Mesodermal cell (in vitro differentiated cells): Measurements from ENCODE around the gene ADPRH.

Experiments used
- H3K27ac ChIP-seq: 2 replicates; pipeline ENCODE4 v1.7.0; 2013; ENCODE audit warnings: mild to moderate bottlenecking, low read depth, low read length, moderate library complexity; ENCODE audit not compliant: severe bottlenecking
- H3K36me3 ChIP-seq: 2 replicates; pipeline ENCODE4 v1.7.1; 2013; ENCODE audit warnings: mild to moderate bottlenecking, low read length, moderate library complexity; ENCODE audit not compliant: control insufficient read depth, insufficient read depth
- H3K4me1 ChIP-seq: one replicate; pipeline ENCODE4 v1.7.1; 2013; ENCODE audit warnings: mild to moderate bottlenecking, low read length; ENCODE audit not compliant: insufficient read depth, control insufficient read depth, poor library complexity, severe bottlenecking
- H3K4me3 ChIP-seq: 2 replicates; pipeline ENCODE4 v1.7.0; 2013; ENCODE audit warnings: low read length, control low read depth, mild to moderate bottlenecking; ENCODE audit not compliant: insufficient read depth, poor library complexity, severe bottlenecking; ENCODE audit errors: extremely low read depth
- H3K9me3 ChIP-seq: 2 replicates; pipeline ENCODE4 v1.7.1; 2013; ENCODE audit warnings: mild to moderate bottlenecking, low read length, moderate library complexity; ENCODE audit not compliant: control insufficient read depth
- WGBS, 2 experiments: methylation state at CpG; one replicate each; pipeline ENCODE4 v1.1.5; 2013; ENCODE audit warnings: missing lambda C conversion rate in 2 of 2; ENCODE audit not compliant: insufficient coverage in 2 of 2; 5-methylcytosine and 5-hydroxymethylcytosine counted together

The ADPRH gene

GRCh38 chr3:119628816-119629445 lies 49.6 kb downstream of the ADPRH start:
- Histone ChIP-seq H3K27ac (no peak overlapping the region), H3K4me1 (peaks cover 15% of the 10 kb centered on the region), H3K4me3 (no peak overlapping the region), H3K36me3 (no peaks in the 10 kb centered on the region), H3K9me3 (no peaks in the 10 kb centered on the region)
- no CpG with 5 or more reads among the region's 1 CpG for WGBS, 2 experiments

GRCh38 chr3:119630128-119630879 lies 51.0 kb downstream of the ADPRH start:
- H3K4me3 ChIP-seq, result no peak overlapping the region
- H3K36me3 ChIP-seq, result no peaks in the 10 kb centered on the region
- H3K27ac ChIP-seq, result no peak overlapping the region
- H3K9me3 ChIP-seq, result no peaks in the 10 kb centered on the region
- 92 to 97% methylated on average over 2 to 3 of the region's 8 CpGs for WGBS, 2 experiments
- peaks cover 14% of the 10 kb centered on the region for H3K4me1 ChIP-seq

- peaks cover 8% of the 10 kb centered on the region for H3K4me1 ChIP-seq
- H3K36me3 ChIP-seq, result no peaks in the 10 kb centered on the region
- WGBS, 2 experiments, result 84 to 86% methylated on average over 3 of the region's 7 CpGs
- H3K9me3 ChIP-seq, result no peaks in the 10 kb centered on the region
- H3K27ac ChIP-seq, result no peak overlapping the region
- no peak overlapping the region for H3K4me3 ChIP-seq
These were observed 51.6 kb downstream of the ADPRH start for GRCh38 chr3:119630880-119631329.

- H3K36me3 ChIP-seq, result no peaks in the 10 kb centered on the region
- H3K9me3 ChIP-seq, result no peaks in the 10 kb centered on the region
- peaks cover 3% of the 10 kb centered on the region for H3K4me1 ChIP-seq
- no peak overlapping the region for H3K27ac ChIP-seq
- WGBS, 2 experiments, result 63 to 88% methylated on average over 1 to 3 of the region's 3 CpGs
- no peak overlapping the region for H3K4me3 ChIP-seq
These were observed 52.2 kb downstream of the ADPRH start for GRCh38 chr3:119631516-119631915.

GRCh38 chr3:119632216-119632615 lies 52.9 kb downstream of the ADPRH start:
- H3K4me1 ChIP-seq, result peaks cover 3% of the 10 kb centered on the region
- no peaks in the 10 kb centered on the region for H3K9me3 ChIP-seq
- no peaks in the 10 kb centered on the region for H3K36me3 ChIP-seq
- 90 to 94% methylated on average over 3 to 4 of the region's 4 CpGs for WGBS, 2 experiments
- H3K27ac ChIP-seq, result no peak overlapping the region
- H3K4me3 ChIP-seq, result no peak overlapping the region

- H3K4me1 ChIP-seq, result peaks cover 7% of the 10 kb centered on the region
- 64 to 65% methylated on average over 4 of the region's 4 CpGs for WGBS, 2 experiments
These were observed 53.5 kb downstream of the ADPRH start for GRCh38 chr3:119632829-119633228.

GRCh38 chr3:119635719-119636118 lies 56.4 kb downstream of the ADPRH start:
- Histone ChIP-seq H3K27ac (no peak overlapping the region), H3K4me3 (no peak overlapping the region), H3K36me3 (no peaks in the 10 kb centered on the region), H3K4me1 (peaks cover 18% of the 10 kb centered on the region), H3K9me3 (no peaks in the 10 kb centered on the region)
- WGBS, 2 experiments, result 93 to 99% methylated on average over 8 of the region's 10 CpGs

More at GRCh38 chr3:119632829-119633228, 53.5 kb downstream of the ADPRH start:
- no peaks in the 10 kb centered on the region for H3K9me3 ChIP-seq
- no peaks in the 10 kb centered on the region for H3K36me3 ChIP-seq
- no peak overlapping the region for H3K27ac ChIP-seq
- H3K4me3 ChIP-seq, result no peak overlapping the region

- H3K27ac ChIP-seq, result no peak overlapping the region
- H3K9me3 ChIP-seq, result no peaks in the 10 kb centered on the region
- H3K4me3 ChIP-seq, result no peak overlapping the region
- WGBS, 2 experiments, result 100% methylated on average over 1 of the region's 1 CpG
- H3K36me3 ChIP-seq, result no peaks in the 10 kb centered on the region
- H3K4me1 ChIP-seq, result peaks cover 17% of the 10 kb centered on the region
These were observed 57.0 kb downstream of the ADPRH start for GRCh38 chr3:119636249-119636648.

GRCh38 chr3:119636891-119637611 lies 57.8 kb downstream of the ADPRH start:
- no peak overlapping the region for H3K27ac ChIP-seq
- WGBS, 2 experiments, result 97 to 98% methylated on average over 2 of the region's 4 CpGs

GRCh38 chr3:119637679-119638477 lies 58.6 kb downstream of the ADPRH start:
- no peaks in the 10 kb centered on the region for H3K9me3 ChIP-seq
- H3K36me3 ChIP-seq, result no peaks in the 10 kb centered on the region
- no peak overlapping the region for H3K27ac ChIP-seq
- H3K4me1 ChIP-seq, result peaks cover 19% of the 10 kb centered on the region
- 82 to 100% methylated on average over 1 to 2 of the region's 3 CpGs for WGBS, 2 experiments
- H3K4me3 ChIP-seq, result no peak overlapping the region

More at GRCh38 chr3:119636891-119637611, 57.8 kb downstream of the ADPRH start:
- Histone ChIP-seq H3K36me3 (no peaks in the 10 kb centered on the region), H3K4me3 (no peak overlapping the region), H3K9me3 (no peaks in the 10 kb centered on the region), H3K4me1 (peaks cover 17% of the 10 kb centered on the region)
